ENCODE measurements around the gene OLFML1.

Gene OLFML1

DNA sequence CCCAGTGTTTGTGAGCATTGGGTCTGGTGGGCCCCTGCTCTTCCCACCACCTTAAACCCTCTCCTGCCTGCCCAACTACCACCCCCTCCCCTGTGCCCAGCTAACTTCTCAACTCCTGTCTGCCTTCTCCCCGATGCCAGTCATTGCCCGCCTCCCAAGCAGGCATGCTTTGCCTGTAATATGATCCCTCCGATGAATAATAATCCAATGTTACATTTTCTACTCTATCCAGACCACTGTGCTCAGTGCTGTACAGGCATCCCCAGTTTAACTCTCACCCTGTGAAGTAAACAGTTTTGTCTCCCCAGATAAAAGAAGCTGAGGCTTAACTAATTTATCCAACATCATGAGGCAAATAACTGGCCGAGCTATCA, 35.5 kb upstream of the OLFML1 start:
- Mint-ChIP-seq H3K4me1 (peaks cover 38% of the 10 kb centered on the region), H3K36me3 (ENCODE audit: low read depth) (no peaks in the 10 kb centered on the region), H3K27ac (peak overlapping the region in 2 of 3 experiments; percentile 25 to 30), H3K4me3 (no peak overlapping the region), H3K27me3 (ENCODE audit: low read depth) (peaks cover 4% of the 10 kb centered on the region), H3K9me3 (no peaks in the 10 kb centered on the region)
- TF ChIP-seq, protein P1, sequence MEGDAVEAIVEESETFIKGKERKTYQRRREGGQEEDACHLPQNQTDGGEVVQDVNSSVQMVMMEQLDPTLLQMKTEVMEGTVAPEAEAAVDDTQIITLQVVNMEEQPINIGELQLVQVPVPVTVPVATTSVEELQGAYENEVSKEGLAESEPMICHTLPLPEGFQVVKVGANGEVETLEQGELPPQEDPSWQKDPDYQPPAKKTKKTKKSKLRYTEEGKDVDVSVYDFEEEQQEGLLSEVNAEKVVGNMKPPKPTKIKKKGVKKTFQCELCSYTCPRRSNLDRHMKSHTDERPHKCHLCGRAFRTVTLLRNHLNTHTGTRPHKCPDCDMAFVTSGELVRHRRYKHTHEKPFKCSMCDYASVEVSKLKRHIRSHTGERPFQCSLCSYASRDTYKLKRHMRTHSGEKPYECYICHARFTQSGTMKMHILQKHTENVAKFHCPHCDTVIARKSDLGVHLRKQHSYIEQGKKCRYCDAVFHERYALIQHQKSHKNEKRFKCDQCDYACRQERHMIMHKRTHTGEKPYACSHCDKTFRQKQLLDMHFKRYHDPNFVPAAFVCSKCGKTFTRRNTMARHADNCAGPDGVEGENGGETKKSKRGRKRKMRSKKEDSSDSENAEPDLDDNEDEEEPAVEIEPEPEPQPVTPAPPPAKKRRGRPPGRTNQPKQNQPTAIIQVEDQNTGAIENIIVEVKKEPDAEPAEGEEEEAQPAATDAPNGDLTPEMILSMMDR (IDR thresholded peaks at IDR 0.05; ENCODE audit: unreplicated experiment in 3 of 3), result no peak

DNA sequence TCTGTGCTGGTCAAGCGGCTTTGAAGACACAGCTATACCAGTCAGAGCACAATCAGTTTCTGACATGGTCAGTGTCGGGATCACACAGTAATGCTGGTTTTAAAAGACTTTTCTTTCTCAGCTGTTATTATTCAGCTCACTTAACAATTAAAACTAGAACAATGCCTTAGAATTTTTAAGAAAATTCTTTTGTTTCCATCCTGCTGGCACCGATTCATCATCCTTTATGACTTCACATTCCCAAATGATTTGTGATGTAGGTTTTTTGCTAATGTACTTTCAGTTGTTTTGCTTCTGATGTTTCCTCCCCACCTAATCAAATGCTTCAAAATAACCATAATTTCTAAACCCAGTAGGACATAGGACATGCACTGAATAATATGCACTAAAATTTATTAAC, 34.5 kb upstream of the OLFML1 start:
- H3K9me3 Mint-ChIP-seq, result no peaks in the 10 kb centered on the region
- H3K4me1 Mint-ChIP-seq, result peaks cover 29% of the 10 kb centered on the region
- peaks cover 4% of the 10 kb centered on the region for H3K27me3 Mint-ChIP-seq (ENCODE audit: low read depth)
- TF ChIP-seq, protein P1 (IDR thresholded peaks at IDR 0.05; ENCODE audit: unreplicated experiment in 3 of 3), result no peak
- H3K4me3 Mint-ChIP-seq, result no peak overlapping the region
- peak overlapping the region in 2 of 3 experiments; percentile 3 to 30 for H3K27ac Mint-ChIP-seq
- H3K36me3 Mint-ChIP-seq (ENCODE audit: low read depth), result no peaks in the 10 kb centered on the region

DNA sequence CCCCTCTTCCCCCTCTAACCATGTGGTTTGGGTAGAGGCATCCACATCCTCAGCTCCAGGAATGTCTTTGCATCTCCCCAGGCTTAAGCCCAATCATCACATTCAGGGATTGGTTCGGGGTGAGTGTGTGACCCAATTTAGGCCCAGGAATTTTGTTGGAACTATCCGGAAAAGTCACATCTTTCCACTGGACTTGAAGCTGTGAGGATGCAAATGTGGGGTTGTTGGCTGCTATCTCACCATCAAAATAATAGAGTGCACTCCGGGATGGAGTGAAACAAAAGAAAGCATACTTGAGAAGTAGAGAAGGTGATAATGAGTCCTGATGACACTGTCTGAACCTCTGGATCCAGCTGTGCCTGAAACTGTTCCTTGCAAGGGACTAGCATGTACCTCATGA, 33.8 kb upstream of the OLFML1 start:
- H3K4me3 Mint-ChIP-seq, result no peak overlapping the region
- no peaks in the 10 kb centered on the region for H3K36me3 Mint-ChIP-seq (ENCODE audit: low read depth)
- TF ChIP-seq, protein P1 (IDR thresholded peaks at IDR 0.05; ENCODE audit: unreplicated experiment in 3 of 3), result no peak
- peak overlapping the region; percentile 3 to 30 (median 14) for H3K27ac Mint-ChIP-seq
- peaks cover 4% of the 10 kb centered on the region for H3K27me3 Mint-ChIP-seq (ENCODE audit: low read depth)
- H3K4me1 Mint-ChIP-seq, result peaks cover 29% of the 10 kb centered on the region
- no peaks in the 10 kb centered on the region for H3K9me3 Mint-ChIP-seq

DNA sequence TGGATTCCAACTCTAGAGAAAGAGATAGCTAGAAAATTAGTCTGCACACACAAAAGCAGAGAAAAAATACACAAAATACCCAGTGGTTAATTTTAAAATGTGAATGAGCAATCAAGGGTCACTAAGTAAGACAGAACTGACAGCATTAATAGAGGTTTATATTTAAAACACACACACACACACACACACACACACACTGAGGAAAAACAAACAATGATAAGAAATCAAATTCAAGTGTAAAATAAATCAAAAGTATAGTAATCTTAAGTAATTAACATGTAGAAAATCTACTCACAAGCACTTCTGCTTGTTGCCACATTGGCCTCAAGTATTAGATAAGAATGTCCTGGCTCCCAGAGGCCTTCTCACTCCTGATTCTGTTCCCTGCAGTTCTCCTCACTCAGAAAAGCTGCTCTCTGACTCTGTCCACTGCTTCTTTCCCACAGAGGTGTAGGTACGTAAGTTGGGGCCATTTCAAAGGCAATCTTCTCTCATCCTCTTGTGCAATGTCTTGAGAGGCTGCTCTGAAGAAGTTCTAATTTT, 33.3 kb upstream of the OLFML1 start:
- Mint-ChIP-seq H3K4me1 (peaks cover 29% of the 10 kb centered on the region), H3K36me3 (ENCODE audit: low read depth) (no peaks in the 10 kb centered on the region), H3K27me3 (ENCODE audit: low read depth) (peaks cover 4% of the 10 kb centered on the region), H3K4me3 (no peak overlapping the region), H3K9me3 (no peaks in the 10 kb centered on the region), H3K27ac (peak overlapping the region; percentile 3 to 30 (median 14))
- TF ChIP-seq, protein P1 (IDR thresholded peaks at IDR 0.05; ENCODE audit: unreplicated experiment in 3 of 3), result no peak

DNA sequence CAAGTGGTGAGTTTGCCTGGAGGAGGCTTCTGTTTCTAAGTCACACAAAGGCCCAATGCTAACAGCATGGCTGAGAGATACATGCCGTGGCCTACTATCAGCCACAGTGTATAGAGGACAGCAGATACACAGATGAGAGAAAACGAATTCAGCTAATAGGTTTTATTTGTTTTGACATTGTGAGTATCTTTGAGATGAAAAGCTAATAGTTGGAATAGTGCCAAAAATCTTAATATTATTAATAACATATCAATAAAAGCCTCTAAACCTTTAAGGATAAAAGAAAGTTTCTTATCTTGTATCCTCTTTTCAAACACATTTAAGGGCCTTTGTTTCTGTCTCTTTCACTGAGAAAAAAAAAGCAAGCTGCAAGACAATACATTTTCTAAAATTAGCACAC, 30.5 kb upstream of the OLFML1 start:
- H3K4me3 Mint-ChIP-seq, result no peak overlapping the region
- TF ChIP-seq, protein P1 (IDR thresholded peaks at IDR 0.05; ENCODE audit: unreplicated experiment in 3 of 3), result no peak
- no peaks in the 10 kb centered on the region for H3K27me3 Mint-ChIP-seq (ENCODE audit: low read depth)

DNA sequence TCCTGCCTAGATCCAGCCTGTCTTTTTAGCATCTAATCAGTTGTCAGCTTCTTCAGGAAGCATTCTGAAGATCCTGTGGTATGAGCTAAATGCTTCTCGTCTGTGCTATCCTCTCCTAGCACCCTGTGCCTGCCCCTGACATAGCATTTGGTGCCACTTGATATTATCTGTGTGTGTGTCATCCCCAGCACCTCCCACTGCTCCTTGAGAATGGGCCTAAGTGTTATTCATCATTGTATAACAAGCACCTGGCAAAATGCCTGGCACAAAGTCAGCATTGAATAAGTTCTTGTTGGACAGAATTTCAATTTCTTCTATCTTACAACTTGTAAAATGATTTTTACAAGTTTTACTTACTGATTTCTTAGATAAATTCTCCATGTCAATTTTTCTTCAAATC, 28.1 kb upstream of the OLFML1 start:
- Mint-ChIP-seq H3K4me3 (no peak overlapping the region), H3K27ac (no peak overlapping the region), H3K9me3 (no peaks in the 10 kb centered on the region)

More for the DNA sequence above, 30.5 kb upstream of the OLFML1 start:
- H3K9me3 Mint-ChIP-seq, result no peaks in the 10 kb centered on the region
- H3K36me3 Mint-ChIP-seq (ENCODE audit: low read depth), result no peaks in the 10 kb centered on the region
- H3K27ac Mint-ChIP-seq, result no peak overlapping the region
- H3K4me1 Mint-ChIP-seq, result peaks cover 20% of the 10 kb centered on the region

More for the DNA sequence above, 28.1 kb upstream of the OLFML1 start:
- Mint-ChIP-seq H3K4me1 (peaks cover 3% of the 10 kb centered on the region), H3K36me3 (ENCODE audit: low read depth) (no peaks in the 10 kb centered on the region), H3K27me3 (ENCODE audit: low read depth) (no peaks in the 10 kb centered on the region)
- TF ChIP-seq, protein P1 (IDR thresholded peaks at IDR 0.05; ENCODE audit: unreplicated experiment in 3 of 3), result no peak

All from nephron (organoid).